Right lobe of liver (tissue), 6 donors: ENCODE data around the gene PTPRT. TPM values are rescaled to one million over a fixed set of nuclear protein-coding genes. Genes with fewer than 3 reads are reported as not detected.

Experiments
- ATAC-seq, 4 donors: fragments of 200-7000 bp; cut with Tn5 transposase; one replicate each; pipeline ENCODE4 v1.9.1; 2020; ENCODE audit warnings: mild to moderate bottlenecking in 4 of 4, moderate library complexity in 4 of 4
- DNase-seq, 3 donors: peaks; one replicate each; pipeline ENCODE4 v3.0.0-alpha.2; 2020
- H3K27ac ChIP-seq, 3 donors: fragments of 200-600 bp; one replicate each; pipeline ENCODE4 v1.8.0; 2022
- H3K27me3 ChIP-seq, 2 donors: fragments of 200-600 bp; one replicate each; pipeline ENCODE4 v1.8.0; 2022
- H3K36me3 ChIP-seq, 4 donors: fragments of 200-600 bp; sonication (generic) in 1 of 4; one replicate each; pipeline versions ENCODE4 v1.5.1 to v1.8.0; 2017 to 2022; ENCODE audit warnings: control low read depth in 1 of 4
- H3K4me1 ChIP-seq, 4 donors: fragments of 200-600 bp; sonication (generic) in 1 of 4; one replicate each; pipeline versions ENCODE4 v1.5.1 to v1.8.0; 2017 to 2022; ENCODE audit warnings: control low read depth in 1 of 4
- H3K4me3 ChIP-seq, 3 donors: fragments of 200-600 bp; one replicate each; pipeline ENCODE4 v1.8.0; 2022
- H3K9me3 ChIP-seq, 4 donors: fragments of 200-600 bp; sonication (generic) in 1 of 4; one replicate each; pipeline versions ENCODE4 v1.5.1 to v1.8.0; 2017 to 2022; ENCODE audit warnings: control low read depth in 1 of 4
- POLR2A ChIP-seq: fragments of 450-650 bp; IDR thresholded peaks from one replicate; pipeline ENCODE4 v1.6.1; 2017; ENCODE audit warnings: antibody characterized with exemption, mild to moderate bottlenecking
- WGBS: methylation state at CpG from one replicate; pipeline ENCODE4 v1.1.6; 2018; ENCODE audit warnings: low coverage, low lambda C conversion rate; ENCODE audit not compliant: insufficient coverage; ENCODE audit errors: missing lambda C conversion rate; 5-methylcytosine and 5-hydroxymethylcytosine counted together
- intact Hi-C, 2 donors: fragments of 100-400 bp; cut with DNase I; formaldehyde crosslinking; loops; one replicate each; pipeline versions ENCODE4 v1.11.2 to v1.14.1; 2022
- total RNA-seq, 6 experiments: library from RNA; depleted of rRNA in 2 of 6; stranded (reverse); fragments of >200 nt in 2 of 6; fragmentation: NEBNext Ultra II Directional in 3 of 6; extraction: Animal tissue kit (Norgen Biotek cat#: 25700) in 3 of 6; gene quantifications; one replicate each; pipeline versions ENCODE4 v1.1.0 to v1.2.4, GENCODE V29; 2016 to 2023
- TF ChIP-seq, protein P1 (sequence below), 4 donors: fragments of 200-600 bp in 3 of 4; fragments of 450-650 bp in 1 of 4; IDR thresholded peaks; one replicate each; pipeline versions ENCODE4 v1.5.1 to v1.8.0; 2016 to 2022; ENCODE audit warnings: antibody characterized with exemption in 4 of 4, mild to moderate bottlenecking in 2 of 4
- donor health status: DM: no; HTN: yes; CAD: no.
- donor health status: DM: no; HTN: no; CAD: no.
- donor health status: DM: no; HTN: no; CAD: no.
- donor health status: DM: no; HTN: yes; CAD: no.
- donor health status: DM: no; HTN: yes; CAD: no.

The PTPRT gene
- total RNA-seq, 6 experiments from 2014 or later, result 0.18 to 1.0 (median 0.51) TPM

GRCh38 chr20:43017241-43018030 is 172.3 kb downstream of the PTPRT start:
- no peak overlapping the region for H3K27ac ChIP-seq
- no peak overlapping the region for H3K4me3 ChIP-seq
- no peaks in the 10 kb centered on the region for H3K9me3 ChIP-seq
- H3K4me1 ChIP-seq, result no peaks in the 10 kb centered on the region
- intact Hi-C loops, result no loop called here
- DNase-seq (no peak), ATAC-seq (no peak)
- no peaks in the 10 kb centered on the region for H3K36me3 ChIP-seq
- TF ChIP-seq, protein P1, sequence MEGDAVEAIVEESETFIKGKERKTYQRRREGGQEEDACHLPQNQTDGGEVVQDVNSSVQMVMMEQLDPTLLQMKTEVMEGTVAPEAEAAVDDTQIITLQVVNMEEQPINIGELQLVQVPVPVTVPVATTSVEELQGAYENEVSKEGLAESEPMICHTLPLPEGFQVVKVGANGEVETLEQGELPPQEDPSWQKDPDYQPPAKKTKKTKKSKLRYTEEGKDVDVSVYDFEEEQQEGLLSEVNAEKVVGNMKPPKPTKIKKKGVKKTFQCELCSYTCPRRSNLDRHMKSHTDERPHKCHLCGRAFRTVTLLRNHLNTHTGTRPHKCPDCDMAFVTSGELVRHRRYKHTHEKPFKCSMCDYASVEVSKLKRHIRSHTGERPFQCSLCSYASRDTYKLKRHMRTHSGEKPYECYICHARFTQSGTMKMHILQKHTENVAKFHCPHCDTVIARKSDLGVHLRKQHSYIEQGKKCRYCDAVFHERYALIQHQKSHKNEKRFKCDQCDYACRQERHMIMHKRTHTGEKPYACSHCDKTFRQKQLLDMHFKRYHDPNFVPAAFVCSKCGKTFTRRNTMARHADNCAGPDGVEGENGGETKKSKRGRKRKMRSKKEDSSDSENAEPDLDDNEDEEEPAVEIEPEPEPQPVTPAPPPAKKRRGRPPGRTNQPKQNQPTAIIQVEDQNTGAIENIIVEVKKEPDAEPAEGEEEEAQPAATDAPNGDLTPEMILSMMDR (IDR thresholded peaks at IDR 0.05), result no peak
- TF ChIP-seq POLR2A, result no peak
- no peaks in the 10 kb centered on the region for H3K27me3 ChIP-seq
- 28% methylated on average over 9 of the region's 13 CpGs for WGBS

DNA sequence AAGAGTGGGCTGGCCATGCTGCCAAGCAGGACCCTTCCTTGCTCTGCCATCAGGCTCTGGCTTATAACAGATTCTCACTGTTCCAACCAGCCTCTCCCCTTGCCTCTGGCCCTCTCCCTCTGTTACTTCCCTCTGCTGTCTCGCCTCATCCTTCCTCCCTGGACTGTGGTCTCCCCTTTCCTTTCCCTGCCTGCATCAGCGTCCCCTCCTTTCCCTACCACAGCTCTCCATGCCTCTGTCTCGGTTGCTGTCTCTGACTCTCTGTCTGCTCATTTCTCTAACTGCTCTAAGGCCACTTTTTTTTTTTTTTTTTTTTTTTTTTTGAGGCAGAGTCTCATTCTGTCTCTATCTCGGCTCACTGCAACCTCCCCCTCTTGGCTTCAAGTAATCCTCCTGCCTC is 173.4 kb downstream of the PTPRT start:
- H3K4me1 ChIP-seq, result no peaks in the 10 kb centered on the region
- intact Hi-C loops, result no loop called here
- DNase-seq, result no peak
- no peaks in the 10 kb centered on the region for H3K36me3 ChIP-seq
- H3K27ac ChIP-seq, result no peak overlapping the region
- no peak overlapping the region for H3K4me3 ChIP-seq
- no peak for TF ChIP-seq POLR2A
- TF ChIP-seq, protein P1 (IDR thresholded peaks at IDR 0.05), result no peak
- H3K27me3 ChIP-seq, result no peaks in the 10 kb centered on the region
- 66% methylated on average over 4 of the region's 4 CpGs for WGBS
- no peaks in the 10 kb centered on the region for H3K9me3 ChIP-seq
- no peak for ATAC-seq

DNA sequence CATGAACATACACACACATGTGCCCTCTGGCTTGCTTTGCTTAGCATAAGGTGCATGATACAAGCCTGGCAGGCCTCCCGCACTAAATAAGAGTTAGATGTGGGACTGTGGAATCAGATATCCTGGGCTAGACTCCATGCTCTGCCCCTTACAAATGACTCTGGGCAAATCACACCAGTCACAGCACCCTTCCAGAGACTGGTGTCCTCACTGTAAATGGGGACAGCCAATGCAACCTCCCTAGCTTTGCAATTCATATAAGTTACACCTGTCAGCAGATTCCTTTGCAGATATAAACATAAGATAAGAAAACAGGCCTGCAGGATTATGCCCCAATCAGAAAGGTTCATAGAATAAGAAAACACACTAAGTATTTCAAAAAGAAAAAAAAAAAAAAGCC is 174.1 kb downstream of the PTPRT start:
- H3K9me3 ChIP-seq, result no peaks in the 10 kb centered on the region
- ATAC-seq (no peak), DNase-seq (no peak)
- no peak for TF ChIP-seq POLR2A
- TF ChIP-seq, protein P1 (IDR thresholded peaks at IDR 0.05), result no peak
- H3K27ac ChIP-seq, result no peak overlapping the region
- H3K4me3 ChIP-seq, result no peak overlapping the region
- no peaks in the 10 kb centered on the region for H3K27me3 ChIP-seq
- no CpG with 5 or more reads among the region's 1 CpG for WGBS
- intact Hi-C loops, result no loop called here
- H3K36me3 ChIP-seq, result no peaks in the 10 kb centered on the region
- H3K4me1 ChIP-seq, result no peaks in the 10 kb centered on the region

- Histone ChIP-seq H3K4me1 (no peaks in the 10 kb centered on the region), H3K9me3 (no peaks in the 10 kb centered on the region), H3K27ac (no peak overlapping the region), H3K36me3 (no peaks in the 10 kb centered on the region), H3K4me3 (no peak overlapping the region), H3K27me3 (no peaks in the 10 kb centered on the region)
- DNase-seq, result no peak
- WGBS, result 61% methylated on average over 6 of the region's 6 CpGs
- no peak for TF ChIP-seq POLR2A
- intact Hi-C loops, result no loop called here
- ATAC-seq, result no peak
Observed at GRCh38 chr20:43014206-43014605, 175.5 kb downstream of the PTPRT start.

- Histone ChIP-seq H3K27me3 (no peaks in the 10 kb centered on the region), H3K4me1 (no peaks in the 10 kb centered on the region), H3K36me3 (no peaks in the 10 kb centered on the region), H3K4me3 (no peak overlapping the region), H3K9me3 (no peaks in the 10 kb centered on the region), H3K27ac (no peak overlapping the region)
- TF ChIP-seq, protein P1 (IDR thresholded peaks at IDR 0.05), result no peak
- no peak for TF ChIP-seq POLR2A
- ATAC-seq (no peak), DNase-seq (no peak)
- WGBS, result 59% methylated on average over 2 of the region's 3 CpGs
- intact Hi-C loops, result no loop called here
Observed at GRCh38 chr20:43011491-43011890, 178.2 kb downstream of the PTPRT start.
